GM18507 (cell line): ENCODE results near the gene SDK1.
"Not testable (repeated sequence)": the region's sequence is repeated elsewhere in the genome, so short reads cannot be mapped to it uniquely, and the experiment has no call there.

Experiments
- DNase-seq: peaks from one replicate; pipeline ENCODE4 v3.0.0; 2011; ENCODE audit warnings: low read depth; ENCODE audit not compliant: insufficient read length; ENCODE audit errors: extremely low spot score
- FAIRE-seq: peaks from 2 replicates; lab custom pipeline; 2011; peaks lifted over from hg19 to GRCh38; lab: Jason Lieb, UNC

SDK1 gene

GRCh38 chr7:4260867-4261600 lies 960.0 kb downstream of the SDK1 start:
- FAIRE-seq (no peak), DNase-seq (no peak)

- FAIRE-seq = no peak
- DNase-seq = no peak
Measured at GRCh38 chr7:4261601-4261960, 960.5 kb downstream of the SDK1 start.

GRCh38 chr7:4264206-4264605 lies 963.2 kb downstream of the SDK1 start:
- FAIRE-seq = not testable (repeated sequence)

GRCh38 chr7:4265066-4265465 lies 964.0 kb downstream of the SDK1 start:
- DNase-seq (no peak), FAIRE-seq (no peak)

More at GRCh38 chr7:4264206-4264605, 963.2 kb downstream of the SDK1 start:
- not testable (repeated sequence) for DNase-seq

- FAIRE-seq (no peak), DNase-seq (no peak)
Measured at GRCh38 chr7:4265676-4266075, 964.6 kb downstream of the SDK1 start.

- DNase-seq = no peak
- FAIRE-seq = no peak
Measured at GRCh38 chr7:4266270-4267040, 965.4 kb downstream of the SDK1 start.

GRCh38 chr7:4267341-4268039 lies 966.4 kb downstream of the SDK1 start:
- no peak for FAIRE-seq
- DNase-seq = no peak

- DNase-seq (no peak), FAIRE-seq (no peak)
Measured at GRCh38 chr7:4268040-4268965, 967.3 kb downstream of the SDK1 start.

- DNase-seq = no peak
- no peak for FAIRE-seq
Measured at GRCh38 chr7:4269086-4269485, 968.0 kb downstream of the SDK1 start.

GRCh38 chr7:4269746-4270145 lies 968.7 kb downstream of the SDK1 start:
- FAIRE-seq (no peak), DNase-seq (no peak)

- no peak for FAIRE-seq
- DNase-seq = no peak
Measured at GRCh38 chr7:4270268-4270667, 969.2 kb downstream of the SDK1 start.

- no peak for DNase-seq
- FAIRE-seq = no peak
Measured at GRCh38 chr7:4270941-4271715, 970.1 kb downstream of the SDK1 start.

GRCh38 chr7:4271716-4272015 lies 970.6 kb downstream of the SDK1 start:
- no peak for FAIRE-seq
- no peak for DNase-seq

- FAIRE-seq (no peak), DNase-seq (no peak)
Measured at GRCh38 chr7:4272141-4272540, 971.1 kb downstream of the SDK1 start.

- no peak for DNase-seq
- FAIRE-seq = no peak
Measured at GRCh38 chr7:4273566-4274230, 972.6 kb downstream of the SDK1 start.

- DNase-seq (no peak), FAIRE-seq (no peak)
Measured at GRCh38 chr7:4274286-4274685, 973.2 kb downstream of the SDK1 start.

- FAIRE-seq = no peak
- DNase-seq = no peak
Measured at GRCh38 chr7:4277936-4278335, 976.9 kb downstream of the SDK1 start.

GRCh38 chr7:4279216-4279615 lies 978.2 kb downstream of the SDK1 start:
- DNase-seq (no peak), FAIRE-seq (no peak)
